Neutrophil (primary cell): Measurements from ENCODE around the gene SCYGR1.

ENCODE experiments used
- H3K27ac ChIP-seq: fragments of 200-600 bp; sonication (generic); 2 replicates; pipeline ENCODE4 v1.5.1; 2016; ENCODE audit warnings: mild to moderate bottlenecking, moderate library complexity
- H3K27me3 ChIP-seq: fragments of 200-600 bp; sonication (generic); 2 replicates; pipeline ENCODE4 v1.6.0; 2016; ENCODE audit warnings: mild to moderate bottlenecking
- H3K36me3 ChIP-seq: fragments of 200-600 bp; sonication (generic); 2 replicates; pipeline ENCODE4 v1.5.1; 2017
- H3K4me1 ChIP-seq, 2 experiments: fragments of 200-600 bp in 1 of 2; sonication (generic) in 1 of 2; 1 replicate in 1 of 2; 2 replicates in 1 of 2; pipeline versions ENCODE4 v1.5.1 to v1.6.1; 2013 to 2016; ENCODE audit warnings: low read depth in 1 of 2, low read length in 1 of 2, mild to moderate bottlenecking in 1 of 2, moderate library complexity in 1 of 2; ENCODE audit not compliant: control insufficient read depth in 1 of 2, insufficient read depth in 1 of 2
- H3K4me3 ChIP-seq, 2 experiments: fragments of 200-600 bp in 1 of 2; sonication (generic) in 1 of 2; 1 replicate in 1 of 2; 2 replicates in 1 of 2; pipeline ENCODE4 v1.5.1; 2013 to 2016; ENCODE audit warnings: low read depth in 1 of 2, low read length in 1 of 2, mild to moderate bottlenecking in 1 of 2, moderate library complexity in 1 of 2
- H3K9me3 ChIP-seq: fragments of 200-600 bp; sonication (generic); 2 replicates; pipeline ENCODE4 v1.5.1; 2016
- TF ChIP-seq, protein P1 (sequence below): fragments of 200-600 bp; sonication (generic); IDR thresholded peaks from 2 replicates; pipeline ENCODE4 v1.5.1; 2016; ENCODE audit warnings: antibody characterized with exemption

Gene SCYGR1

DNA sequence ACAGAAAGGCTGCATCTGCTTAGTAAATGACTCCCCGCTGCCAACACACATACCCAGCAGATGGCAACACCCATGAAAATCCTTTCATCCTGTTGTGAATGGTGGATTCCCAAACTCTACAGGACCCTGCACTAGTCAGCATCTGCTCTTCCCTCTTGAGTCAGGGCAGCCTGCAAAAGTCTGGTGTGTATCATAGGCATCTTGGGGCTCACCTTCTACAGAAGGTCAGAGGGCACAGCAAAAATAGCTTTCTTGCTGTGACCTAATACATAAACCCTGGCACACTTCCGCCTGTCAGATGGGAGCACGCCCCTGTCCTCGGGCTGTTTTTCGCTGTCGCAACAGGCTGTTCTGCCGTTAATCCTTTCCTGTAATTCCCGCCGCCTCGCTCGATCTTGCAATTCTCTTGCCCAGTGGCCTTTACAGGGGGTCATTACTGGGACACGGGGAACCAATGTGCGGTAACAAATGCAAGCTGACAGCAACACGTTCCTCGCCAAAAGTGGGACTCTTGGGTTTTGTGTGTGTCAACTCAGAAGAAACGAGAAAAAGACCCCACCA is 19.9 kb upstream of the SCYGR1 start:
- Histone ChIP-seq H3K4me3 (peak overlapping the region; percentile 28 to 34), H3K4me1 (peaks cover 40% of the 10 kb centered on the region in 2 experiments), H3K27me3 (peaks cover 1% of the 10 kb centered on the region), H3K27ac (peak overlapping the region; percentile 70), H3K36me3 (no peaks in the 10 kb centered on the region), H3K9me3 (no peaks in the 10 kb centered on the region)
- TF ChIP-seq, protein P1, sequence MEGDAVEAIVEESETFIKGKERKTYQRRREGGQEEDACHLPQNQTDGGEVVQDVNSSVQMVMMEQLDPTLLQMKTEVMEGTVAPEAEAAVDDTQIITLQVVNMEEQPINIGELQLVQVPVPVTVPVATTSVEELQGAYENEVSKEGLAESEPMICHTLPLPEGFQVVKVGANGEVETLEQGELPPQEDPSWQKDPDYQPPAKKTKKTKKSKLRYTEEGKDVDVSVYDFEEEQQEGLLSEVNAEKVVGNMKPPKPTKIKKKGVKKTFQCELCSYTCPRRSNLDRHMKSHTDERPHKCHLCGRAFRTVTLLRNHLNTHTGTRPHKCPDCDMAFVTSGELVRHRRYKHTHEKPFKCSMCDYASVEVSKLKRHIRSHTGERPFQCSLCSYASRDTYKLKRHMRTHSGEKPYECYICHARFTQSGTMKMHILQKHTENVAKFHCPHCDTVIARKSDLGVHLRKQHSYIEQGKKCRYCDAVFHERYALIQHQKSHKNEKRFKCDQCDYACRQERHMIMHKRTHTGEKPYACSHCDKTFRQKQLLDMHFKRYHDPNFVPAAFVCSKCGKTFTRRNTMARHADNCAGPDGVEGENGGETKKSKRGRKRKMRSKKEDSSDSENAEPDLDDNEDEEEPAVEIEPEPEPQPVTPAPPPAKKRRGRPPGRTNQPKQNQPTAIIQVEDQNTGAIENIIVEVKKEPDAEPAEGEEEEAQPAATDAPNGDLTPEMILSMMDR, result no peak

DNA sequence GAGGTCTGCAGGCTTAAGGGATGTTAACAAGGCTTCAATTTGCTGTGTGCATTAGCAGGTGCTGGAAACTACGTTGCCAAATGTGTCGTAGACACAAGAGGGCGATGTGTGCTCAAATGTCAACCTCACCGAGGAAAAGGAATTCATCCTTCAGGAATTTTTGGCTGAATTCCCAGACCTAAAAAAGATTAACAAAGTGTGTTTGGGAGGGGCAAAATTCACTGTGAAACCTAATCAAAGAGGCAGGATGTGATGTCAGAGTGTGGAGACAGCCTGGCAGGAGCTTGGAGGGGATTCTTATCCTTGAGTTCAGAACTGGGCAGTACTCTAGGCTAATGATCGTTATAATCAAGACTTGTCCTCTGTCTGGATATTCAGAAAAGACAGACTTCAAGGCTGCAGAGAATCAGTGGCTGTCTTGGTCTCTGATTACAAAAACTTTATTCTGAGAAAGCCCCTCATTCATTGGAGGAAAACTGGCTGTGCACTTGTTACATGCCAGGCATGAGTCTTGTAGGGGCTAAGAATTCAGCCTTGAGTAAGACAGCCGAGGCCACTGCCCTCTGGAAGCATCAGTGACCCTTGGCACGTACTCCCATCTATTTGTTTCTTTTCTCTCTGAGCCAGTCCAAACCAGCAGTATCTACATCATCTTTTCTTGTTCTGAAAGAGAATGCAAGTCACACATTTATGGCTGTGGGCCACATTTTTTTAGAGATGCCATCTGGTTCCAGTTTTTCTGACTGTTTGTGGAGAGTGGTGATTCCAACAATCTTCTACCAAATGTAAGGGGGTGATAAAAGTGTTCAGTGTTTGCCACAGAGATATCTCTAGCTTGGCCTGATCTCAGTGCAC is 18.7 kb upstream of the SCYGR1 start:
- Histone ChIP-seq H3K9me3 (no peaks in the 10 kb centered on the region), H3K27ac (peak overlapping the region; percentile 70), H3K36me3 (no peaks in the 10 kb centered on the region), H3K4me3 (no peak overlapping the region), H3K27me3 (peaks cover 5% of the 10 kb centered on the region), H3K4me1 (peaks cover 31% of the 10 kb centered on the region in 2 experiments)
- TF ChIP-seq, protein P1, result no peak

DNA sequence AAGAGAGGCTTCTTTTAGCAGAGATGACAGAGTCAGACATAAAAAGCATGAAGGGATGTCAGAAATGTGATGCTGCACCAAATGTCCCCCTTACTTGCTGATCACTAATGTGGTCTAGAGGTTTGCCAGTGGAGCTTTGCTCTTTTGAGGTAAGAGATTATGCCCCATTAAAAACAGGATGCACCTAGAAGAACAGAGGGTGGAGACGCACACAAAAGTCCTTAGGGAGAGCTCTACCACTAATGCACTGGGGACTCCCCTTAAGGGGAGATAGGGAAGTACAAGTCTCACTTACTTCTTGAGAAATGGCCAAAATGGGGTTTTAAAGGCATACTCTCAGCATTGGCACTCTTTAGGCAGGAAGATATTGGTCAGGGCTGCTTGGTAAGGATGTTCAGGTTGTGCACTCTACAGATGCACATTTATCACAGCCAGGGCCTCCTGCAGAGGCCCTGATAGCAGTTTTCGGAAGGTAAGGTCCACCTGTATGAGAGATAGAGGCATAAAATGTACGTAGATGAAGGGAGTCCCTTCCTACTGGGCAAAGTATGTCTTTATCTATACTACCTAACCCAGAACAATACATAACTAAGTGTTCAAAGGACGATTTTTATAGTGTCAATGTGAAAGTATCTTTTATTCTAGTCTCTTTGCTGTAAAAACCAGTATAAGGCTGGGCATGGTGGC is 17.0 kb upstream of the SCYGR1 start:
- Histone ChIP-seq H3K9me3 (no peaks in the 10 kb centered on the region), H3K27me3 (peaks cover 5% of the 10 kb centered on the region), H3K4me1 (peaks cover 31% of the 10 kb centered on the region in 2 experiments)

DNA sequence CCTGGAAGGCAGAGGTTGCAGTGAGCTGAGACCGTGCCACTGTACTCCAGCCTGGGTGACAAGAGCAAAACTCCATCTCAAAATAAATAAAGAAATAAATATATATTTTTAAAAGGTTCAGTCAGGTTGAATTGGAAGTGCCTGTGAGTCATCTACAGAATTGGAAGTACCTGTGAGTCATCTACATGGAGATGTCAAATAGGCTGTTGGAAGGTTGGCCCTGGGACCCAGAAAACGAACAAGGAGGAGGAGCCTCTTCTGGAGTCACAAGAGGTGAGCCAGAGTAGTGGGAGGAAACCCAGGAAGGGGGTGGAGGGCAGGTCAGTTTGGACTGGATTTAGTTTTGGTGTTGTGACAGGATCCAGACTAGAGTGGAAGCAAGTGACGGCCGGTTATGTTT is 15.2 kb upstream of the SCYGR1 start:
- TF ChIP-seq, protein P1, result no peak
- H3K27me3 ChIP-seq, result peaks cover 5% of the 10 kb centered on the region
- no peaks in the 10 kb centered on the region for H3K9me3 ChIP-seq
- H3K4me3 ChIP-seq, result no peak overlapping the region
- H3K36me3 ChIP-seq, result no peaks in the 10 kb centered on the region
- H3K27ac ChIP-seq, result no peak overlapping the region
- peaks cover 23 to 32% of the 10 kb centered on the region in 2 experiments for H3K4me1 ChIP-seq

More for the DNA sequence above, 17.0 kb upstream of the SCYGR1 start:
- TF ChIP-seq, protein P1, result no peak
- no peak overlapping the region for H3K27ac ChIP-seq
- no peaks in the 10 kb centered on the region for H3K36me3 ChIP-seq
- no peak overlapping the region for H3K4me3 ChIP-seq

DNA sequence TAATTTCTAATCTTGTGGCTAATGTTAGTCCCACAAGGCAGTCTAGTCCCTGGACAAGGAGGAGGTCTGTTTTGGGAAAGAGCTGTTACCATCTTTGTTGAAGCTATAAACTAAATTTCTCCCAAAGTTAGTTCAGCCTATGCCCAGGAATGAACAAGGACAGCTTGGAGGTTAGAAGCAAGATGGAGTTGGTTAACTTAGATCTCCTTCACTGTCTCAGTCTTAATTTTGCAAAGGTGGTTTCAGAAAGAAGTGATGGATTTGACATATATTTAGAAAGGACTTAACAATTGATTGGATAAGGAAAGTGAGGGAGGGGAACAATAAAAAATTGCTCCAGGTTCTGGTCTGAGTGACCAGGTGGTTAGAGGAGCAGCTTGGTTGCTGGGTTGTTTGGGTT is 14.6 kb upstream of the SCYGR1 start:
- H3K36me3 ChIP-seq, result no peaks in the 10 kb centered on the region
- H3K27me3 ChIP-seq, result peaks cover 5% of the 10 kb centered on the region
- H3K4me3 ChIP-seq, result no peak overlapping the region
- no peak overlapping the region for H3K27ac ChIP-seq
- peaks cover 23 to 32% of the 10 kb centered on the region in 2 experiments for H3K4me1 ChIP-seq
- TF ChIP-seq, protein P1, result no peak
- H3K9me3 ChIP-seq, result no peaks in the 10 kb centered on the region
